ENCODE results near the gene PRCD.

- no peak for TF ChIP-seq CTCF (IDR thresholded peaks at IDR 0.05; ENCODE audit: poor library complexity, severe bottlenecking)
- TF ChIP-seq POLR2AphosphoS5 (IDR thresholded peaks at IDR 0.05), result no peak
- no peak for TF ChIP-seq EP300 (conservative IDR thresholded peaks at IDR 0.05; ENCODE audit: poor library complexity, severe bottlenecking)
- no peak for TF ChIP-seq RAD21 (conservative IDR thresholded peaks at IDR 0.05)
- no peak for TF ChIP-seq EZH2 (IDR thresholded peaks at IDR 0.05; ENCODE audit: borderline replicate concordance, insufficient read depth, low read length, poor library complexity, severe bottlenecking)
- no peak for TF ChIP-seq SMC3 (conservative IDR thresholded peaks at IDR 0.05; ENCODE audit: poor library complexity)
These were observed 38.0 kb downstream of the PRCD start for GRCh38 chr17:76577876-76578275.
